D721Med (cell line): ENCODE measurements around the gene FSIP1.

Source experiments
- DNase-seq: peaks from one replicate; pipeline ENCODE4 v3.0.0; 2011; ENCODE audit warnings: low spot score; ENCODE audit not compliant: insufficient read length
- FAIRE-seq: peaks from 2 replicates; lab custom pipeline; 2011; peaks lifted over from hg19 to GRCh38; lab: Jason Lieb, UNC
- TF ChIP-seq, protein P1 (sequence below): IDR thresholded peaks from 2 replicates; pipeline ENCODE4 v1.5.1; 2012; ENCODE audit warnings: mild to moderate bottlenecking, control low read depth; ENCODE audit not compliant: insufficient read depth; ENCODE audit errors: missing control alignments

FSIP1 gene

GRCh38 chr15:39641191-39641889, 141.3 kb downstream of the FSIP1 start:
- TF ChIP-seq, protein P1, sequence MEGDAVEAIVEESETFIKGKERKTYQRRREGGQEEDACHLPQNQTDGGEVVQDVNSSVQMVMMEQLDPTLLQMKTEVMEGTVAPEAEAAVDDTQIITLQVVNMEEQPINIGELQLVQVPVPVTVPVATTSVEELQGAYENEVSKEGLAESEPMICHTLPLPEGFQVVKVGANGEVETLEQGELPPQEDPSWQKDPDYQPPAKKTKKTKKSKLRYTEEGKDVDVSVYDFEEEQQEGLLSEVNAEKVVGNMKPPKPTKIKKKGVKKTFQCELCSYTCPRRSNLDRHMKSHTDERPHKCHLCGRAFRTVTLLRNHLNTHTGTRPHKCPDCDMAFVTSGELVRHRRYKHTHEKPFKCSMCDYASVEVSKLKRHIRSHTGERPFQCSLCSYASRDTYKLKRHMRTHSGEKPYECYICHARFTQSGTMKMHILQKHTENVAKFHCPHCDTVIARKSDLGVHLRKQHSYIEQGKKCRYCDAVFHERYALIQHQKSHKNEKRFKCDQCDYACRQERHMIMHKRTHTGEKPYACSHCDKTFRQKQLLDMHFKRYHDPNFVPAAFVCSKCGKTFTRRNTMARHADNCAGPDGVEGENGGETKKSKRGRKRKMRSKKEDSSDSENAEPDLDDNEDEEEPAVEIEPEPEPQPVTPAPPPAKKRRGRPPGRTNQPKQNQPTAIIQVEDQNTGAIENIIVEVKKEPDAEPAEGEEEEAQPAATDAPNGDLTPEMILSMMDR: no peak
- no peak for DNase-seq
- FAIRE-seq: no peak

GRCh38 chr15:39640665-39641064, 142.0 kb downstream of the FSIP1 start:
- no peak for FAIRE-seq
- TF ChIP-seq, protein P1: no peak
- no peak for DNase-seq

GRCh38 chr15:39639037-39639436, 143.6 kb downstream of the FSIP1 start:
- TF ChIP-seq, protein P1: no peak
- no peak for DNase-seq
- FAIRE-seq: no peak

DNA sequence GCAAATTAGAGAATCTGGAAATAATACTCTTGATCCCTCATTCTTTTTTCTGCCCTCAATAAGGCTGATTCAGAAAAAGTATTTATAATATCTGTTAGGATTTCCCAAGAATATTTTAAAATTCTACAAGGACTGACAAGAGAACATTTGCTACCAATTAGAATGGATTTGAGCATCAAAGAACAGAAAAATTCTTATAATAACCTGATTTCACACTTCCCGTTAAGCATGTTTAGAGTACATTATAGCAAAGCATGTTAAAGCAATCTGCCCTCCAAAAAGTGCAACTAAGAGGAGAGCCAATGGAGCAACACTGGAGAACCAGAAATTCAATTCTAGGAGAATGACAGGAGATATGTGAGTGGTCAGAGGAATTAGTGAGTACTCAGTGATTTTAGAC, 144.6 kb downstream of the FSIP1 start:
- DNase-seq: no peak
- FAIRE-seq: no peak
- TF ChIP-seq, protein P1: no peak

- TF ChIP-seq, protein P1: no peak
- DNase-seq (no peak), FAIRE-seq (no peak)
Measured at GRCh38 chr15:39631357-39631756, 151.3 kb downstream of the FSIP1 start.

DNA sequence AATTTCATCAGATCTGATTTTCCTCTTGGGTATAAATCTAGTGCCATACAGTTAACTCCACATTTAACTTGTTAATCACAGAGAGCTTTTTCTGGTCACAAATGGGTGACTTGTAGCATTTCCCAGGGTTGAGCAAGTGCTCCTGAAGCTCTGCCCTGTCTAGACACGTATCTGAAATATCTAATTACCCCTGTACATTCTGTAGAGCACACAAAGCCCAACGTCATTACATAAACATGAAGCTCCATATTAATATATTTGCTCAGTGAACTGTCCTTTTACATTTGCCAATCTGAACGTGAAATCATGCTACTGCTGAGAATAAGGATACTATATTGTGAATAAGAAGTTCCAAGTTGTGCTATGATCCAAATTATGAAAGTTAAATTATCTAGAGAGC, 152.7 kb downstream of the FSIP1 start:
- TF ChIP-seq, protein P1: no peak
- DNase-seq: no peak
- no peak for FAIRE-seq

GRCh38 chr15:39629371-39629770, 153.3 kb downstream of the FSIP1 start:
- TF ChIP-seq, protein P1: no peak
- no peak for FAIRE-seq
- no peak for DNase-seq
